K562 (cell line): ENCODE data around the gene C16orf90.

Experiments used
- CTCF ChIP-seq, 3 experiments: IDR thresholded peaks in 2 of 3; conservative IDR thresholded peaks in 1 of 3; 2 replicates each; pipeline ENCODE4 v1.5.1; 2011 to 2012; ENCODE audit warnings: low read length in 3 of 3, mild to moderate bottlenecking in 3 of 3, control low read depth in 2 of 3, improper control_type of control experiment in 1 of 3, inconsistent platforms in 1 of 3, low read depth in 1 of 3, mixed read lengths in 1 of 3, moderate library complexity in 1 of 3; ENCODE audit not compliant: insufficient read depth in 2 of 3
- EP300 ChIP-seq: IDR thresholded peaks from 2 replicates; pipeline ENCODE4 v1.6.1; 2012; ENCODE audit warnings: low read length, improper control_type of control experiment
- FOXP4 ChIP-seq: sonication (generic); formaldehyde crosslinking; IDR thresholded peaks from 2 replicates; pipeline ENCODE4 v1.8.0; 2022; ENCODE audit warnings: mild to moderate bottlenecking, missing genetic modification reagents, borderline replicate concordance
- HNRNPH1 ChIP-seq: fragments of 200-400 bp; formaldehyde crosslinking; optimal IDR thresholded peaks from 2 replicates; pipeline ENCODE3; 2017; ENCODE audit warnings: low read depth, mild to moderate bottlenecking, low read length, moderate library complexity
- JUN ChIP-seq, 2 experiments: sonication (generic) in 1 of 2; formaldehyde crosslinking in 1 of 2; IDR thresholded peaks; 2 replicates each; pipeline versions ENCODE4 v1.6.1 to v1.8.0; 2012 to 2022; ENCODE audit warnings: borderline replicate concordance in 2 of 2, mild to moderate bottlenecking in 2 of 2, improper control_type of control experiment in 1 of 2, low read depth in 1 of 2, low read length in 1 of 2, missing genetic modification reagents in 1 of 2
- SPI1 ChIP-seq: IDR thresholded peaks from 2 replicates; pipeline ENCODE4 v1.6.1; 2011; ENCODE audit warnings: low read depth, low read length, control low read depth, borderline replicate concordance
- STAG1 ChIP-seq: sonication (generic); formaldehyde crosslinking; IDR thresholded peaks from 2 replicates; pipeline ENCODE4 v1.5.0; 2020; ENCODE audit warnings: missing genetic modification reagents, borderline replicate concordance
- TAF1 ChIP-seq: IDR thresholded peaks from 2 replicates; pipeline ENCODE4 v1.6.1; 2011; ENCODE audit warnings: mild to moderate bottlenecking, low read length, moderate library complexity; ENCODE audit not compliant: insufficient read depth, control insufficient read depth, severe bottlenecking; ENCODE audit errors: extremely low read depth
- TCF7L2 ChIP-seq: fragments of 150-350 bp; IDR thresholded peaks from 2 replicates; pipeline ENCODE4 v1.6.1; 2016; ENCODE audit warnings: low read depth, mild to moderate bottlenecking, low read length, moderate library complexity
- YY1 ChIP-seq, 3 experiments: IDR thresholded peaks; 2 replicates each; pipeline ENCODE4 v1.6.1; 2011; ENCODE audit warnings: low read length in 2 of 3, mild to moderate bottlenecking in 2 of 3, moderate library complexity in 2 of 3, borderline replicate concordance in 1 of 3, control low read depth in 1 of 3, low read depth in 1 of 3; ENCODE audit not compliant: insufficient read depth in 3 of 3, insufficient replicate concordance in 2 of 3, control insufficient read depth in 1 of 3, insufficient read length in 1 of 3; ENCODE audit errors: extremely low read depth in 1 of 3
- ZKSCAN8 ChIP-seq: fragments of 200-800 bp; sonication (Bioruptor generic); IDR thresholded peaks from 2 replicates; pipeline ENCODE4 v1.6.1; 2016; ENCODE audit warnings: missing genetic modification characterization, missing compliant biosample characterization
- ZNF133 ChIP-seq: fragments of 250-450 bp; sonication (Bioruptor Pico); IDR thresholded peaks from 2 replicates; pipeline ENCODE4 v1.4.0; 2020; ENCODE audit warnings: mild to moderate bottlenecking
- ZZZ3 ChIP-seq: fragments of 450-650 bp; IDR thresholded peaks from 2 replicates; pipeline ENCODE4 v1.6.1; 2016; ENCODE audit warnings: antibody characterized with exemption, mild to moderate bottlenecking, moderate library complexity

GRCh38 chr16:3534126-3534525 lies 38.8 kb upstream of the C16orf90 start:
- TF ChIP-seq YY1 (IDR thresholded peaks at IDR 0.05; ENCODE audit: borderline replicate concordance in 1 of 3, control insufficient read depth in 1 of 3, extremely low read depth in 1 of 3, insufficient read depth in 3 of 3, insufficient read length in 1 of 3, insufficient replicate concordance in 2 of 3, low read depth in 1 of 3, low read length in 2 of 3) (no peak), FOXP4 (CRISPR knock-in tag) (no peak), TAF1 (no peak), CTCF (IDR thresholded peaks at IDR 0.05 in 2 of 3, conservative IDR thresholded peaks at IDR 0.05 in 1 of 3; ENCODE audit: insufficient read depth in 2 of 3, low read depth in 1 of 3, low read length in 3 of 3) (no peak), ZZZ3 (no peak), STAG1 (CRISPR knock-in tag) (no peak), TCF7L2 (no peak), SPI1 (no peak), JUN (IDR thresholded peaks at IDR 0.05; ENCODE audit: borderline replicate concordance, low read depth, low read length) (no peak), JUN (CRISPR knock-in tag; IDR thresholded peaks at IDR 0.05; ENCODE audit: borderline replicate concordance) (no peak), EP300 (no peak), ZKSCAN8 (CRISPR knock-in tag) (no peak), HNRNPH1 (no peak), ZNF133 (CRISPR knock-in tag) (no peak)
